Heart right ventricle (tissue), 16 donors: ENCODE results near the gene CORO7. TPM values are rescaled to one million over a fixed set of nuclear protein-coding genes. Genes with fewer than 3 reads are reported as not detected.

ENCODE experiments used
- ATAC-seq, 8 donors: fragments of 200-7000 bp; cut with Tn5 transposase; one replicate each; pipeline ENCODE4 v1.9.1; 2020; ENCODE audit warnings: mild to moderate bottlenecking in 8 of 8, moderate library complexity in 8 of 8, moderate number of reproducible peaks in 1 of 8
- DNase-seq, 2 donors: peaks; one replicate each; pipeline ENCODE4 v3.0.0-alpha.2; 2020
- H3K27ac ChIP-seq, 10 donors: fragments of 200-600 bp; sonication (generic) in 2 of 10; one replicate each; pipeline versions ENCODE4 v1.5.0 to v1.8.0; 2020 to 2022; ENCODE audit warnings: mild to moderate bottlenecking in 3 of 10
- H3K27me3 ChIP-seq, 7 donors: fragments of 200-600 bp; one replicate each; pipeline ENCODE4 v1.8.0; 2021 to 2022; ENCODE audit warnings: mild to moderate bottlenecking in 2 of 7
- H3K36me3 ChIP-seq, 9 donors: fragments of 200-600 bp; sonication (generic) in 1 of 9; one replicate each; pipeline versions ENCODE4 v1.5.0 to v1.8.0; 2020 to 2022; ENCODE audit warnings: mild to moderate bottlenecking in 2 of 9
- H3K4me1 ChIP-seq, 9 donors: fragments of 200-600 bp; sonication (generic) in 1 of 9; one replicate each; pipeline versions ENCODE4 v1.5.0 to v1.8.0; 2020 to 2022; ENCODE audit warnings: mild to moderate bottlenecking in 4 of 9
- H3K4me3 ChIP-seq, 10 donors: fragments of 200-600 bp; sonication (generic) in 2 of 10; one replicate each; pipeline versions ENCODE4 v1.5.0 to v1.8.0; 2020 to 2022; ENCODE audit warnings: mild to moderate bottlenecking in 7 of 10, moderate library complexity in 2 of 10
- H3K9me3 ChIP-seq, 11 donors: fragments of 200-600 bp in 10 of 11; sonication (generic) in 2 of 11; one replicate each; pipeline versions ENCODE4 v1.5.0 to v1.8.0; 2013 to 2022; ENCODE audit warnings: mild to moderate bottlenecking in 2 of 11, control low read depth in 1 of 11, moderate library complexity in 1 of 11
- WGBS, 2 donors: extraction: QIAGEN DNeasy Blood & Tissue Kit; methylation state at CpG; one replicate each; pipeline ENCODE4 v1.1.7; 2013; ENCODE audit warnings: inconsistent platforms in 1 of 2; 5-methylcytosine and 5-hydroxymethylcytosine counted together
- intact Hi-C, 10 donors: fragments of 100-400 bp; cut with DNase I; formaldehyde crosslinking; loops; one replicate each; pipeline versions ENCODE4 v1.11.1 to v1.14.2; 2022
- polyA plus RNA-seq, 2 donors: library from polyadenylated mRNA; stranded (reverse); fragments of 200-250 nt; gene quantifications; one replicate each; pipeline ENCODE4 v1.2.3, GENCODE V29; 2013
- total RNA-seq, 10 donors: library from RNA; stranded (reverse); fragmentation: NEBNext Ultra II Directional in 3 of 10; extraction: Animal tissue kit (Norgen Biotek cat#: 25700) in 3 of 10; gene quantifications; one replicate each; pipeline versions ENCODE4 v1.2.1 to v1.2.4, GENCODE V29; 2021 to 2023
- TF ChIP-seq, protein P1 (sequence below), 9 donors: fragments of 200-600 bp; sonication (generic) in 2 of 9; IDR thresholded peaks; one replicate each; pipeline versions ENCODE4 v1.5.0 to v1.8.0; 2021 to 2022; ENCODE audit warnings: antibody characterized with exemption in 9 of 9, mild to moderate bottlenecking in 5 of 9, moderate library complexity in 1 of 9
- donor health status: Arrhythmogenic right ventricular cardiomyopathy.
- donor health status: ischemic (EF 13 %, LVEDD 7.1; RV severe dilation, severe dysfunction).
- donor health status: healthy with polysubstance abuse.
- donor health status: DM: no; HTN: yes; CAD: no.
- donor health status: DM: no; HTN: no; CAD: no.
- donor health status: ischemic (EF 25% LVEDD 6.9; RV normal size, moderate dysfunction).
- donor health status: ischemic (EF 25% LVEDD 5.7; RV mildly dilated, moderate dysfunction).
- donor health status: healthy.
- donor health status: DM: yes; HTN: yes; CAD: no.
- donor health status: Ischemic cardiomyopathy.
- donor health status: ischemic (EF 35%, LVEDD 5.7; RV mildly dilated, moderate dysfunction).
- donor health status: nonischemic (EF 11% LVEDD 7.7; RV severe dilation, severe dysfunction).
- donor health status: DM: yes; HTN: yes; CAD: no.
- donor health status: PGD.
- donor health status: ischemic (EF 29% LVEDD 5.4; RV normal size, mild dysfunction).
- donor health status: nonischemic (EF 23%, LVEDD 6.1; RV moderate dilation, normal function).

CORO7 gene
- total and polyA plus RNA-seq, 12 donors: 6.5 to 21.8 (median 10.9) TPM

DNA sequence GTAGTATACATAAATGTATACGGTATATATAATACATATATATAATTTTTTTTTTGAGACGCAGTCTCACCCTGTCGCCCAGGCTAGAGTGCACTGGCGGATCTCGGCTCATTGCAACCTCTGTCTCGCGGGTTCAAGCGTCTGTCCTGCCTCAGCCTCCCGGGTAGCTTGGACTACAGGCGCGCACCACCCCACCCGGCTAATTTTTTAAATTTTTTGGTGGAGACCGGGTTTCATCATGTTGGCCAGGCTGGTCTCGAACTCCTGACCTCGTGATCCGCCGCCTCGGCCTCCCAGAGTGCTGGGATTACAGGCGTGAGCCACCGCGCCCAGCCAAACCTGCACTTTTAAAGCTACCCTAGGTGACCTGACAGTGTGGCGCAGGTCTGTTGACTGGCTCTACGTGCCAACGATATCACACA, 66.0 kb downstream of the CORO7 start:
- intact Hi-C loops: no loop called here
- ATAC-seq: peak in 2 of 8 donors; percentile 1 to 5
- DNase-seq: no peak
- H3K4me3 ChIP-seq: peak overlapping the region; percentile 66 to 96 (median 86)
- no peaks in the 10 kb centered on the region for H3K9me3 ChIP-seq
- no peaks in the 10 kb centered on the region for H3K27me3 ChIP-seq
- TF ChIP-seq, protein P1, sequence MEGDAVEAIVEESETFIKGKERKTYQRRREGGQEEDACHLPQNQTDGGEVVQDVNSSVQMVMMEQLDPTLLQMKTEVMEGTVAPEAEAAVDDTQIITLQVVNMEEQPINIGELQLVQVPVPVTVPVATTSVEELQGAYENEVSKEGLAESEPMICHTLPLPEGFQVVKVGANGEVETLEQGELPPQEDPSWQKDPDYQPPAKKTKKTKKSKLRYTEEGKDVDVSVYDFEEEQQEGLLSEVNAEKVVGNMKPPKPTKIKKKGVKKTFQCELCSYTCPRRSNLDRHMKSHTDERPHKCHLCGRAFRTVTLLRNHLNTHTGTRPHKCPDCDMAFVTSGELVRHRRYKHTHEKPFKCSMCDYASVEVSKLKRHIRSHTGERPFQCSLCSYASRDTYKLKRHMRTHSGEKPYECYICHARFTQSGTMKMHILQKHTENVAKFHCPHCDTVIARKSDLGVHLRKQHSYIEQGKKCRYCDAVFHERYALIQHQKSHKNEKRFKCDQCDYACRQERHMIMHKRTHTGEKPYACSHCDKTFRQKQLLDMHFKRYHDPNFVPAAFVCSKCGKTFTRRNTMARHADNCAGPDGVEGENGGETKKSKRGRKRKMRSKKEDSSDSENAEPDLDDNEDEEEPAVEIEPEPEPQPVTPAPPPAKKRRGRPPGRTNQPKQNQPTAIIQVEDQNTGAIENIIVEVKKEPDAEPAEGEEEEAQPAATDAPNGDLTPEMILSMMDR (IDR thresholded peaks at IDR 0.05): no peak
- WGBS, 2 donors: 31 to 35% methylated on average over 24 of the region's 24 CpGs
- peaks cover 11 to 53% (median 30%) of the 10 kb centered on the region in 9 donors for H3K4me1 ChIP-seq
- peaks cover 0 to 13% (median 0%) of the 10 kb centered on the region in 9 donors for H3K36me3 ChIP-seq
- peak overlapping the region in 9 of 10 donors; percentile 71 to 98 (median 86) for H3K27ac ChIP-seq

DNA sequence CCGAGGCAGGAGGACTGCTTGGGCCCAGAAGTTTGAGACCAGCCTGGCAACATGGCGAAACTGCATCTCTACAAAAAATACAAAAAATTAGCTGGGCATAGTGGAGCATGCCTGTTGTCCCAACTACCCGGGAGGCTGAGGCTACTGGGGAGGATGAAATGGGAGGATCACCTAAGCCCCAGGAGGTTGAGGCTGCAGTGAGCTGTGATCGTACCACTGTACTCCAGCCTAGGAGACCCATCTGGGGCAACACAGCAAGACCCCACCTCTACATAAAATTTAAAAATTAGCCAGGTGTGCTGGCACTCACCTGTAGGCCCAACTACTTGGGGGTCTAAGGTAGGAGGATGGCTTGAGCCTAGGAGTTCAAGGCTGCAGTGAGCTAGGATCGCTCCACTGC, 67.1 kb downstream of the CORO7 start:
- intact Hi-C loops: no loop called here

DNA sequence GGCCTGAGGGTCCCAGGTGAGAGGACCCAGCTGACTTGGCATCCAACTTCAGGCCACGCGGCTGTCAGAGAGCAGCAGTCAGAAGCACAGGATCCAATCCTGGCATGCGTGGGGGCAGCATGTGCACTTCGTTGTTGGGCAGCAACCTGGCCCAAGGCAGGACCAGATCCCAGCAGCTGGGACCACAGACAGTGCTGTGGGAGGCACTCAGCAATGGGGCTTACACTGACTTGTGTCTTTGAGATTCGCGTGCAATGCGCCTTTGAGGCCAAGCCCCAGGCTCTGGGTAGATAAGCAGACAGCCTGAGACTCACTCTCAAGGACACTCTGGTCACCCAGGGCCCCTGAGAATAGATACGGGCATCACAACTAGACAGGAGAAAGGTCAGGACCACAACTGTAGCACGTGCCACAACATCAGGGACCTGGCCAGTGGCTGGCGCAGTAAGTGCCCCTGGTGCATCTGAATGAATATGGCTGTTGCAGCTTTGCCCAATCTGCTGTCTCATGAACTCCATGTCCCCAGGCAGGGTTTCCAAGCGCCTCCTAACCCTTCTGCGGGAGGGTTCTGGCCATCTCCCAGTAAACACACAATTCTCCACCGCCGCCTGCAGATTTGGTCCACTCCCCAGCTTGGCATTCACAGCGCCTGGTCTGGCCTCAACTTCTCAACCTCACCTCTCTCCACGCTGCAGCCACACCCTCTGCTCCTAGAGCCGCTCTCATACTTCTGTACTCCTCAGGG, 68.5 kb downstream of the CORO7 start:
- peaks cover 15 to 53% (median 30%) of the 10 kb centered on the region in 9 donors for H3K4me1 ChIP-seq
- H3K27ac ChIP-seq: peak overlapping the region in 5 of 10 donors; percentile 15 to 42 (median 21)
- TF ChIP-seq, protein P1 (IDR thresholded peaks at IDR 0.05): no peak

More for the DNA sequence above, 67.1 kb downstream of the CORO7 start:
- TF ChIP-seq, protein P1 (IDR thresholded peaks at IDR 0.05): no peak
- H3K4me1 ChIP-seq: peaks cover 11 to 53% (median 30%) of the 10 kb centered on the region in 9 donors
- no peak for DNase-seq
- no peaks in the 10 kb centered on the region for H3K9me3 ChIP-seq
- ATAC-seq: no peak
- peaks cover 0 to 4% (median 0%) of the 10 kb centered on the region in 9 donors for H3K36me3 ChIP-seq
- H3K27ac ChIP-seq: no peak overlapping the region
- H3K27me3 ChIP-seq: no peaks in the 10 kb centered on the region
- WGBS, 2 donors: 96 to 97% methylated on average over 5 of the region's 5 CpGs
- H3K4me3 ChIP-seq: no peak overlapping the region

DNA sequence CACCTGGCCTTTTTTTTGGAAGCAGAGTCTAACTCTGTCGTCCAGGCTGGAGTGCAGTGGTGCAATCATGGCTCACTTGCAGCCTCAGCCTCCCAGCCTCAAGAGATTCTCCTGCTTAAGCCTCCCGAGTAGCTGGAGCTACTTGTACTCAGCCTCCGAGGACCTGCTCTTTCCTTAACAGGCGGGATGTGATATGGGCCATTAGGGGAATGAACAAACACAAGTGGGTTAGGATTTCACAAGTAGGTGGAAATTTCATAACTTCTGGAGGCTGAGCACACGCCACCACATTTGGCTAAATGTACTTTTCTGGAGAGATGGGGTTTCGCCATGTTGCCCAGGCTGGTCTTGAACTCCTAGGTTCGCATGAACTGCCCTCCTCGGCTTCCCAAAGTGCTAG, 69.4 kb downstream of the CORO7 start:
- Histone ChIP-seq H3K9me3 (no peaks in the 10 kb centered on the region), H3K27ac (peak overlapping the region in 2 of 10 donors; percentile 31 to 33), H3K4me1 (peaks cover 17 to 54% (median 35%) of the 10 kb centered on the region in 9 donors), H3K4me3 (no peak overlapping the region), H3K27me3 (no peaks in the 10 kb centered on the region), H3K36me3 (peaks cover 0 to 6% (median 0%) of the 10 kb centered on the region in 9 donors)
- TF ChIP-seq, protein P1 (IDR thresholded peaks at IDR 0.05): no peak
- WGBS, 2 donors: 82 to 85% methylated on average over 8 of the region's 8 CpGs
- intact Hi-C loops: no loop called here
- DNase-seq: no peak
- ATAC-seq: peak in 1 of 8 donors; percentile 10

More for the DNA sequence above, 68.5 kb downstream of the CORO7 start:
- Histone ChIP-seq H3K9me3 (no peaks in the 10 kb centered on the region), H3K27me3 (no peaks in the 10 kb centered on the region), H3K36me3 (peaks cover 0 to 3% (median 0%) of the 10 kb centered on the region in 9 donors), H3K4me3 (no peak overlapping the region)
- ATAC-seq (peak in 3 of 8 donors; percentile 1 to 17 (median 12)), DNase-seq (no peak)
- intact Hi-C loops: no loop called here
- WGBS, 2 donors: 64 to 65% methylated on average over 17 of the region's 17 CpGs
